ENCODE data around the gene FOXJ2. TPM values are rescaled to one million over a fixed set of nuclear protein-coding genes. Genes with fewer than 3 reads are reported as not detected.
"Not testable (repeated sequence)": the region's sequence is repeated elsewhere in the genome, so short reads cannot be mapped to it uniquely, and the experiment has no call there.

The FOXJ2 gene
- polyA plus RNA-seq, 1 donor from 2014 or later: 11.6 TPM

DNA sequence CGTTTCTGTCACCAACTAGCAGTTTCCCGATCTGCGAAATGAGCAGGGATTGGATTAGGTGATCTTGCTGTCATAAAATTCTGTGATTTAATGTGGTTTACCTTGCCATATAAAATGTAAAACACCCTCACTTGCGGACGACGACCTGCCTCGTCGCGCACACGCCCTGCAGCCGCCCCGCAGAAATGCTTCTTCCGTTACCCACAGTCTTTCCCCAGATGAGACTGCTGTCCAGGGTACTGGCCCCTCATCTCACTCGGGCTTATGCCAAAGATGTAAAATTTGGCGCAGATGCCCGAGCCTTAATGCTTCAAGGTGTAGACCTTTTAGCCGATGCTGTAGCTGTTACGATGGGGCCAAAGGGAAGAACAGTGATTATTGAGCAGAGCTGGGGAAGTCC lies 17.7 kb upstream of the FOXJ2 start:
- H3K9me3 Mint-ChIP-seq: no peaks in the 10 kb centered on the region
- peaks cover 38% of the 10 kb centered on the region for H3K27me3 Mint-ChIP-seq
- peak overlapping the region in 1 of 3 donors; percentile 3 for H3K27ac Mint-ChIP-seq
- H3K4me1 Mint-ChIP-seq: peaks cover 4 to 8% (median 5%) of the 10 kb centered on the region in 3 donors
- H3K4me3 Mint-ChIP-seq: no peak overlapping the region
- H3K36me3 Mint-ChIP-seq: peaks cover 4% of the 10 kb centered on the region

DNA sequence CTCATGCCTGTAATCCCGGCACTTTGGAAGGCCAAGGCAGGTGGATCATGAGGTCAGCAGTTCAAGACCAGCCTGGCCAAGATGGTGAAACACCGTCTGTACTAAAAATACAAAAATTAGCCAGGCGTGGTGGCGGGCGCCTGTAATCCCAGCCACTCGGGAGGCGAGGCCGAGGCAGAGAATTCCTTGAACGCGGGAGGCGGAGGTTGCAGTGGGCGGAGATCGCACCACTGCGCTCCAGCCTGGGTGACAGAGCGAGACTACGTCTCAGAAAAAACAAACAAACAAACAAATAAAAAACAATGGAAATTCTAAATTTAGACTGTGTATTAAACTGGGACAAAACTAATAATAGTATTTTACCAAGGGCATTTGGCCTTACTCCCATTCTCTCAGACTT lies 14.3 kb upstream of the FOXJ2 start:
- Mint-ChIP-seq H3K4me3 (peak overlapping the region in 1 of 4 donors; percentile 51), H3K27me3 (peaks cover 35% of the 10 kb centered on the region)
- not testable (repeated sequence) for H3K27ac Mint-ChIP-seq, H3K9me3 Mint-ChIP-seq, H3K4me1 Mint-ChIP-seq, H3K36me3 Mint-ChIP-seq

DNA sequence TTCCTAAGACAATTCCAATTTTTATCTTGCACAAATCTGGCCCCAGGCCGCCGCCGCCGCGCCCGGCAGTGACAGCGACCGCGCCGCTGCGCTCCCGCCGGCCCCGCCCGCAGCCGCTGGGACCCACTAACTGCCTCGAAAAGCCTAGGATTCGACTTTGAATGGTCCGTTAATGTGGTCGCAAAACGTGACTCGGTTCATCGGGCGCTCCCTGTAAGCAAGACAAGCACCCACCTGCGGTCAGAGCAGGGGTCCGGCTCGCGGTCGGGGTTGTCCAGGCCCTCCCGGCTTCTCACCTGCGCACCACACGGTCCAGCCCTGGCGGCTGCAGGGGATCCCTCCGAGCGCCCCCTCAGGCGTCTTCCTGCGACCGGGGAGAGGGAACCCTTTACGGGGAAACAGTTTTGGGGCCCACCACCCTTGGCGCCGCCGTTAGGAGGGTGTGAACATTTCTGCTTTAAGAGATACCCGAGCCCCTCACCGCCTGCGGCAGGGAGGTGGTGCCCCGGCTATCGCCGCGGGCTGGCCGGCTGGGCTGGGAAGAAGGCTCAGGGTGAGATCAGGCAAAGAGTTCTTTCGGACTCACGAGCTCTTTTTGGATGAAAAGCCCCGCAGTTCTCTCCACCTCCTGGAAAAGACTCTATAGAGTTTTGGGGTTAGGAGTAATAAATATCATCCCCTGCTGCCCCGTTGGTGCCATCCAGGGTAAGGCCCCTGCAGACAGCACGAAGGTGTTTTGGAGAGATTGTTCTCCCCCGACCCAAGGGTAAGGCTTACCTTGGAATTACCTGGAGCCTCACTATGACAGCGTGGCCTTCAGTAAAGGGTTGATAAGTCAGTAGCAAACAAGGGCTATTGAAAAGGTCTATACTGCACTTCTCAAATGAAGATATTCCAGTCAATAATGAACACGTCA lies 13.6 kb upstream of the FOXJ2 start:
- H3K27me3 Mint-ChIP-seq: peaks cover 32% of the 10 kb centered on the region
- H3K9me3 Mint-ChIP-seq: no peaks in the 10 kb centered on the region
- peak overlapping the region; percentile 25 to 84 (median 72) for H3K4me3 Mint-ChIP-seq
- H3K4me1 Mint-ChIP-seq: peaks cover 4 to 8% (median 5%) of the 10 kb centered on the region in 3 donors
- no peak overlapping the region for H3K27ac Mint-ChIP-seq
- H3K36me3 Mint-ChIP-seq: peaks cover 5% of the 10 kb centered on the region

DNA sequence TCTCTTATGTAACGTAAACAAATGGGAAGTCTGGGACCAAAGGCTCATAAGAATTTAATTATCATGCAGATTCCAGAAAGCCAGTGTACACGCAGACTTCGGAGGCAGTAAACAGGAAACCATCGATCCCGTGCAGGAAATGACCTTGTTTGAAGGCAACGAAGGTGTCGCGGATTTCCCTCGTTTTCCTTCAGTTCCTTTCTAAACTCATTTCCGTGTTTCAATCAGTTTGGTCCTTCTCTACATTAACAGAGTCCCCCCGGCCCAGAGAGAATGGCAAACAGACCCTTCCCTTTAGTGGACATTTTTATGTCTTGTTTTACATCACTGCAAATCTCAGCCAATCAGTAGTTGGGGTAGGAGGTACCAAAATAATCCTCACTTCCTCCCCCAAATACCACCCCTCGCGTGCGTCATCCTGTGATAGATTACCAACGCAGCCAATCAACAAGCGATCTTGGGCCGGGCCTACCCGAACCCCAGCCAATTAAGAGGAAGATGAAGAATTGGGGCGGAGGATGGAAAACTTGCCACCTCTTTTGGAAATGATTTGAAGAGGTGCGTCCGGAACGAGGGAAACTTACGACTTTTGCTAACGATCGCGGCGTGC lies 6.1 kb upstream of the FOXJ2 start:
- H3K27me3 Mint-ChIP-seq: no peaks in the 10 kb centered on the region
- peaks cover 4 to 11% (median 9%) of the 10 kb centered on the region in 3 donors for H3K4me1 Mint-ChIP-seq
- no peaks in the 10 kb centered on the region for H3K9me3 Mint-ChIP-seq
- peak overlapping the region; percentile 90 to 100 (median 99) for H3K27ac Mint-ChIP-seq
- H3K4me3 Mint-ChIP-seq: peak overlapping the region; percentile 87 to 99 (median 93)
- peaks cover 4% of the 10 kb centered on the region for H3K36me3 Mint-ChIP-seq

DNA sequence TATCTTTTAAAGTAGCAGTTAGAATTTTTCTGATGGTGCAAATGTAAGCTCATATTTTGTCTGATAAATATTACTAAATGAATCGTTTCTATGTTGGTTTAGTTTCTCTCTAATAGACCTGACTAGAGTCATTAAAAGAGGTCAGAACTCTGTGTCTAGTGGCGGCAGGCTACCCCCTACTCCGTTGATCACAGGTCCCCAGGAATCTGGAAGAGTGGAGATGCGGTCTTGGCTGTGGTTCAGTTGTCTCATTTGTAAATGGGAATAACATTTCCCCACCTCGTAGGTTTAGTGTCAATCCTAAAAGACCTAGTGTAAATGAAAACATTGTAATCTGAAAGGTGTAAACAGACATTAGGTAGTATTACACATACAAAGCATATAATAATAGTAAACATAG lies 4.7 kb upstream of the FOXJ2 start:
- Mint-ChIP-seq H3K9me3 (no peaks in the 10 kb centered on the region), H3K27ac (peak overlapping the region in 2 of 3 donors; percentile 39 to 90), H3K4me1 (peaks cover 8 to 16% (median 14%) of the 10 kb centered on the region in 3 donors), H3K27me3 (no peaks in the 10 kb centered on the region), H3K36me3 (peaks cover 3% of the 10 kb centered on the region), H3K4me3 (peak overlapping the region; percentile 76 to 93 (median 88))

GRCh38 chr12:8028267-8028666 lies 4.2 kb upstream of the FOXJ2 start:
- no peaks in the 10 kb centered on the region for H3K27me3 Mint-ChIP-seq
- peak overlapping the region in 2 of 3 donors; percentile 62 to 90 for H3K27ac Mint-ChIP-seq
- H3K4me3 Mint-ChIP-seq: peak overlapping the region in 1 of 4 donors; percentile 87

GRCh38 chr12:8030189-8030588 lies 2.3 kb upstream of the FOXJ2 start:
- Mint-ChIP-seq H3K4me1 (peaks cover 24 to 36% (median 27%) of the 10 kb centered on the region in 3 donors), H3K9me3 (no peaks in the 10 kb centered on the region), H3K4me3 (peak overlapping the region in 1 of 4 donors; percentile 63), H3K27ac (no peak overlapping the region), H3K36me3 (peaks cover under 1% of the 10 kb centered on the region), H3K27me3 (no peaks in the 10 kb centered on the region)

More at GRCh38 chr12:8028267-8028666, 4.2 kb upstream of the FOXJ2 start:
- no peaks in the 10 kb centered on the region for H3K9me3 Mint-ChIP-seq
- peaks cover 10 to 18% (median 14%) of the 10 kb centered on the region in 3 donors for H3K4me1 Mint-ChIP-seq
- H3K36me3 Mint-ChIP-seq: peaks cover 3% of the 10 kb centered on the region

DNA sequence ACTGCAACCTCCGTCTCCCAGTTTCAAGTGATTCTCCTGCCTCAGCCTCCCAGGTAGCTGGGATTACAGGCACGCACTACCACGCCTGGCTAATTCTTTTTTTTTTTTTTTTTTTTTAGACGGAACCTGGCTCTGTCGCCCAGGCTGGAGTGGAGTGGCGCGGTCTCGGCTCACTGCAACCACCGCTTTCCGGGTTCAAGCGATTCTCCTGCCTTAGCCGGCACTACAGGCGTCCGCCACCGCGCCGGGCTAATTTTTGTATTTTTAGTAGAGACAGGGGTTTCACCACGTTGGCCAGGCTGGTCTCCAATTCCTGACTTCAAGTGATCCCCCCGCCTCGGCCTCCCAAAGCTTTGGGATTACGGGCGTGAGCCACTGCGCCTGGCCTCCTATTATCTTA lies 1.5 kb upstream of the FOXJ2 start:
- not testable (repeated sequence) for H3K27me3 Mint-ChIP-seq

GRCh38 chr12:8031872-8032241 lies 659 bp upstream of the FOXJ2 start:
- peak overlapping the region; percentile 68 to 92 (median 75) for H3K27ac Mint-ChIP-seq
- peak overlapping the region; percentile 81 to 93 (median 88) for H3K4me3 Mint-ChIP-seq
- H3K9me3 Mint-ChIP-seq: no peaks in the 10 kb centered on the region
- no peaks in the 10 kb centered on the region for H3K27me3 Mint-ChIP-seq
- peaks cover 29 to 43% (median 33%) of the 10 kb centered on the region in 3 donors for H3K4me1 Mint-ChIP-seq
- no peaks in the 10 kb centered on the region for H3K36me3 Mint-ChIP-seq

More for the DNA sequence above, 1.5 kb upstream of the FOXJ2 start:
- H3K9me3 Mint-ChIP-seq, H3K36me3 Mint-ChIP-seq: not testable (repeated sequence)
- Mint-ChIP-seq H3K4me1 (peaks cover 29 to 40% (median 30%) of the 10 kb centered on the region in 3 donors), H3K4me3 (peak overlapping the region in 1 of 4 donors; percentile 83), H3K27ac (peak overlapping the region in 1 of 3 donors; percentile 75)

DNA sequence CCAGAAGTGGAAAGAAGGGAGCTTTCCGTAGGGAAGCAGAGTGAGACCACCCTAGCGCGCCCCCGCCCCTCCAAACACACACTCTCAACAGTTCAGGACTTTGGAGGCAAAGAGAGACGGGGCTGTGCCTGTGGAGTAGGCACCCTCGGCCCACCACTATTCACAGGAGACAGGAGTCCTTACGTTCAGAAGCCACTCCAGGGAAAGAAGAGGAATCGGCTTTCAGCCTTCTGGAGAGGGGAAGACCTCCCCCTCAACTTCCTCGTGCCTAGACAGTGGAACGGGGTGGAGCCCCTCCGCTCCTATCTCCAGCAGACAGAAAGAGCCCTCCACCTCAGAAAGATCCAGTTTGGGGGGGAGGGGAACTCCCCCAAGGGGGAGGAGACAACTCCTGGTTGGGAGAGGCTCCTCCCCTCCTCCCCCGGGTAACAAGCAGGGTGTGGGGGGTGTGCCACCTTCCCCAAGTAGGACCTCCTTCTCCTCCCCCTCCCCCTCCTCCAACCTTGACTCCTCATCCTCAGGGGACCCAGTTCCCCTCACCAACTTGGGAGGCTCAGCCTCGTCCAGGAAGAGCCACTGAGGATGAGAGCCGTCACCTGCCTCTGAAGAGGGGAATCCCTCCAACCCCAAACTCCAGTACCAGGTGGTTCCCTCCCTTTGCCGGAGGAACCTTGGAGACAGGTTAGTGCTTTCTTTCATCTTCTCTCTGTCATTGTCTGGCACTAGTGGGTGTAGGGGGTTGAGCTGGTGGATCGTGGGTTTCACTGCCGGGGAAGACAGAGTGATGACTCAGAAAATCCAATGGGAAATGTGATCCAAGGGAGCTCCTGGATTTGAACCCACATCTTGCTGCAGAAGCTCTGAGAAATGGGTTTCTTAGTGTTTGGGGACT lies 883 bp downstream of the FOXJ2 start:
- H3K27ac Mint-ChIP-seq: peak overlapping the region; percentile 56 to 94 (median 85)

DNA sequence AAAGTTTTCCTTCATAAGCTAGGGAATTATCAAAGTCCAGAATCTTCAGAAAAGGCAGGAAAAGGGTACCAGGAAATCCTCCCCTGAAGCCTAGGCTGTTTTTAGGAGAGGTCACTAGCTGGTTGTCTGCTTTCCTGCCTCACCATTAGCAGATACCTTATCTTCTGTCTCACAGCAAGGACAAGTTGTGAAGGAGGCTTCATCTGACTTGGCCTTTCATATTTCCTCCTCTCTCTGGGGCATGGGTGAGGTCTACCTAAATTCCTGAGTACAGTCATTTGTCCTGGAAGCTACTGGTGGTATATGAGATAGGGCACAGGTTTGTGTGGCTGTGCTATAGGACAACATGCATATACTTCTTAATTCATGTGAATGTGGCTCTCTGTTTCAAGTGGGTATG lies 2.3 kb downstream of the FOXJ2 start:
- no peaks in the 10 kb centered on the region for H3K27me3 Mint-ChIP-seq
- H3K4me1 Mint-ChIP-seq: peaks cover 44 to 60% (median 52%) of the 10 kb centered on the region in 3 donors
- peak overlapping the region; percentile 56 to 94 (median 91) for H3K27ac Mint-ChIP-seq
- no peaks in the 10 kb centered on the region for H3K9me3 Mint-ChIP-seq
- peak overlapping the region; percentile 63 to 95 (median 87) for H3K4me3 Mint-ChIP-seq
- H3K36me3 Mint-ChIP-seq: peaks cover 2% of the 10 kb centered on the region

More for the DNA sequence above, 883 bp downstream of the FOXJ2 start:
- no peaks in the 10 kb centered on the region for H3K36me3 Mint-ChIP-seq
- H3K4me3 Mint-ChIP-seq: peak overlapping the region; percentile 83 to 95 (median 88)
- H3K27me3 Mint-ChIP-seq: no peaks in the 10 kb centered on the region
- peaks cover 39 to 53% (median 45%) of the 10 kb centered on the region in 3 donors for H3K4me1 Mint-ChIP-seq
- H3K9me3 Mint-ChIP-seq: no peaks in the 10 kb centered on the region

- H3K27me3 Mint-ChIP-seq: no peaks in the 10 kb centered on the region
- H3K4me3 Mint-ChIP-seq: peak overlapping the region in 2 of 4 donors; percentile 18 to 83
- H3K9me3 Mint-ChIP-seq: no peaks in the 10 kb centered on the region
- H3K4me1 Mint-ChIP-seq: peaks cover 44 to 60% (median 52%) of the 10 kb centered on the region in 3 donors
- H3K27ac Mint-ChIP-seq: peak overlapping the region; percentile 56 to 94 (median 91)
- peaks cover 2% of the 10 kb centered on the region for H3K36me3 Mint-ChIP-seq
Measured at GRCh38 chr12:8035440-8036010, 3.0 kb downstream of the FOXJ2 start.

GRCh38 chr12:8036346-8036745 lies 3.8 kb downstream of the FOXJ2 start:
- Mint-ChIP-seq H3K36me3 (peaks cover 2% of the 10 kb centered on the region), H3K27ac (peak overlapping the region; percentile 48 to 94 (median 64)), H3K4me1 (peaks cover 44 to 60% (median 52%) of the 10 kb centered on the region in 3 donors), H3K9me3 (no peaks in the 10 kb centered on the region), H3K27me3 (no peaks in the 10 kb centered on the region), H3K4me3 (peak overlapping the region in 2 of 4 donors; percentile 83 to 88)

DNA sequence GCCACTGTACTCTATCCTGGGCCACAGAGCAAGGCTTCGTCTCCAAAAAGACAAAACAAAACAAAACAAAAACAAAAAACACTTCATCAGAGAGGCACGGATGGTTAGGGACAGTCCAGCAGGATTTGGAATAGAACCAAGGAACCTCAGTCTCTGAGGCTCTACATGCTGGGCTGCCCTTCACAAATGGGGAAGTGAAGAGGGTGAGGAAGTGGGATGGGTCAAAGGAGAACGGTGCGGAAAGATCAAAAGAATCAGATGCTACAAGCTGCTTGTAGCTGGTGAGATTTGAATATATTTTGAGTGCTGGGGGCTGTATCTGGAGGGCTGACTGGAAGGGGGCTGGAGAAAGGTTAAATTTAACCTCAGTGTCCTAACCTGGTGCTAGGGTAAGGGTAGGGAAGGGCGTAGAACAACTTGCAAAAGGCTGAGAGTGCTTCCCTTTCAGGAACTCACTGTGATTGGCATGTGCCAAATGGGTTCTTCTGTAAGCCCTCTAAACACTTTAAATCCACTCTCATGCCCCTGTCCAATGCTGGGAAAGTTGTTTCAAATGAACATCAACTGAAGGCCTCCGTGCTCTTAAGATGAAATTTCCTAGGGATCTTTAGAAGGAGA lies 4.6 kb downstream of the FOXJ2 start:
- Mint-ChIP-seq H3K36me3 (peaks cover 2% of the 10 kb centered on the region), H3K27me3 (no peaks in the 10 kb centered on the region), H3K4me1 (peaks cover 40 to 55% (median 48%) of the 10 kb centered on the region in 3 donors), H3K27ac (peak overlapping the region in 2 of 3 donors; percentile 45 to 85), H3K4me3 (peak overlapping the region; percentile 1 to 88 (median 52)), H3K9me3 (no peaks in the 10 kb centered on the region)
